ENCODE measurements around the gene TMEM259. TPM values are rescaled to one million over a fixed set of nuclear protein-coding genes. Genes with fewer than 3 reads are reported as not detected.
A peak's percentile ranks its signal among the peaks of the same experiment; 100 is the strongest.

The TMEM259 gene
- total and polyA plus RNA-seq, 9 of the 15 experiments (the other 6 are each of a cell fraction or from before 2014, with no cell fraction given): 0.52 to 231 (median 63.6) TPM

GRCh38 chr19:1001538-1002166 lies 19.3 kb downstream of the TMEM259 start (continued):
- TF ChIP-seq REST (IDR thresholded peaks at IDR 0.05; ENCODE audit: borderline replicate concordance) (peak; percentile 75; the same call in 1 of the 2 replicates), REST (CRISPR knock-in tag; IDR thresholded peaks at IDR 0.05; ENCODE audit: low read depth) (no peak), CHD2 (IDR thresholded peaks at IDR 0.05; ENCODE audit: low read depth, low read length) (no peak), MEF2A (IDR thresholded peaks at IDR 0.05; ENCODE audit: control insufficient read depth, low read depth, low read length) (no peak), ZBTB33 (CRISPR knock-in tag; IDR thresholded peaks at IDR 0.05) (peak; percentile 69), ILF3 (IDR thresholded peaks at IDR 0.05; ENCODE audit: borderline replicate concordance) (no peak; the same call in 1 of the 2 replicates), MTF1 (CRISPR knock-in tag; IDR thresholded peaks at IDR 0.05; ENCODE audit: borderline replicate concordance) (0 out of 2 replicates have a peak, but pooled peaks have one; percentile 35), PHF8 (IDR thresholded peaks at IDR 0.05; ENCODE audit: borderline replicate concordance, low read length) (no peak; the same call in 1 of the 2 replicates), ZNF696 (CRISPR knock-in tag; conservative IDR thresholded peaks at IDR 0.05) (no peak), KHSRP (IDR thresholded peaks at IDR 0.05) (no peak), RAD51 (IDR thresholded peaks at IDR 0.05; ENCODE audit: borderline replicate concordance, low read depth) (no peak), STAT5A (IDR thresholded peaks at IDR 0.05; ENCODE audit: borderline replicate concordance, low read length) (no peak), NFXL1 (CRISPR knock-in tag; IDR thresholded peaks at IDR 0.05) (no peak), ZNF133 (CRISPR knock-in tag; IDR thresholded peaks at IDR 0.05) (no peak), ZZZ3 (IDR thresholded peaks at IDR 0.05) (no peak), ZNF146 (CRISPR knock-in tag; IDR thresholded peaks at IDR 0.05; ENCODE audit: unreplicated experiment) (no peak)
